HCT116 (cell line): Measurements from ENCODE around the gene SLC66A1. TPM values are rescaled to one million over a fixed set of nuclear protein-coding genes. Genes with fewer than 3 reads are reported as not detected.

ENCODE experiments used
- ATAC-seq: fragments of 200-7000 bp; cut with Tn5 transposase; 2 replicates; pipeline ENCODE4 v1.9.1; 2020; ENCODE audit warnings: mild to moderate bottlenecking, moderate library complexity
- BruUV-seq: library from RNA; stranded (reverse); fragments of 400-500 nt; replicated peaks from 2 replicates; lab custom pipeline; 2021; lab: Mats Ljungman, UMichigan
- CTCF ChIA-PET: fragments of 300-600 bp; sonication (Branson Sonifier 250); formaldehyde crosslinking; loops from one replicate; lab custom pipeline; 2021; ENCODE audit warnings: antibody characterized with exemption; lab: Charles Lee
- POLR2A ChIA-PET: fragments of 300-600, 350-600 bp; sonication (Branson Sonifier 250); formaldehyde crosslinking; loops from one replicate; lab custom pipeline; 2021; ENCODE audit warnings: antibody characterized with exemption; lab: Charles Lee
- RAD21 ChIA-PET, 2 experiments: fragments of 300-600 bp; sonication (Branson Sonifier 250); formaldehyde crosslinking; loops; one replicate each; lab custom pipeline; 2023; ENCODE audit warnings: low total read pairs in 2 of 2; ENCODE audit not compliant: uncharacterized antibody in 2 of 2, unreplicated experiment in 2 of 2, low non-redundant PET in 1 of 2; lab: Charles Lee
- DNase-seq: peaks from one replicate; pipeline ENCODE4 v3.0.0-alpha.2; 2010; ENCODE audit warnings: low read depth, low spot score
- H2AFZ ChIP-seq: fragments of 200-600 bp; shearing (Covaris generic), sonication (generic); 2 replicates; pipeline ENCODE4 v1.6.1; 2017; ENCODE audit warnings: low read depth, mixed run types, mixed read lengths, antibody characterized with exemption, low read length; ENCODE audit not compliant: poor library complexity, severe bottlenecking
- H3K27ac ChIP-seq: 2 replicates; pipeline ENCODE4 v1.5.1; 2012; ENCODE audit warnings: low read depth, low read length
- H3K27me3 ChIP-seq: fragments of 200-600 bp; sonication (generic); 2 replicates; pipeline ENCODE4 v1.6.1; 2016; ENCODE audit warnings: mixed run types, low read length, mixed read lengths; ENCODE audit not compliant: insufficient read depth
- H3K36me3 ChIP-seq, 2 experiments: fragments of 200-500 bp in 1 of 2; fragments of 200-600 bp in 1 of 2; sonication (Bioruptor generic) in 1 of 2; sonication (generic) in 1 of 2; 2 replicates each; pipeline versions ENCODE4 v1.5.1 to v1.6.1; 2014 to 2016; ENCODE audit warnings: low read length in 2 of 2, inconsistent platforms in 1 of 2, mixed read lengths in 1 of 2, mixed run types in 1 of 2; ENCODE audit not compliant: insufficient read depth in 2 of 2, control insufficient read depth in 1 of 2
- H3K4me1 ChIP-seq, 2 experiments: fragments of 200-600 bp in 1 of 2; sonication (generic) in 1 of 2; 2 replicates each; pipeline versions ENCODE4 v1.5.1 to v1.6.1; 2012 to 2017; ENCODE audit warnings: low read length in 2 of 2, inconsistent platforms in 1 of 2, mild to moderate bottlenecking in 1 of 2, mixed read lengths in 1 of 2, mixed run types in 1 of 2, moderate library complexity in 1 of 2; ENCODE audit not compliant: insufficient read depth in 2 of 2, control insufficient read depth in 1 of 2
- H3K4me2 ChIP-seq: fragments of 200-600 bp; sonication (generic); 2 replicates; pipeline ENCODE4 v1.6.1; 2017; ENCODE audit warnings: mixed run types, low read length, mixed read lengths
- H3K4me3 ChIP-seq, 2 experiments: fragments of 200-600 bp in 1 of 2; sonication (generic) in 1 of 2; replicated peaks in 1 of 2; 2 replicates each; pipeline ENCODE4 v1.5.1; 2011 to 2016; ENCODE audit warnings: low read length in 2 of 2, control low read depth in 1 of 2, low read depth in 1 of 2, mild to moderate bottlenecking in 1 of 2, mixed read lengths in 1 of 2, mixed run types in 1 of 2
- H3K79me2 ChIP-seq: fragments of 200-600 bp; sonication (generic); 2 replicates; pipeline ENCODE4 v1.6.1; 2017; ENCODE audit warnings: mild to moderate bottlenecking, mixed run types, low read length, moderate library complexity, mixed read lengths; ENCODE audit not compliant: insufficient read depth
- H3K9ac ChIP-seq: fragments of 200-600 bp; sonication (generic); 2 replicates; pipeline ENCODE4 v1.6.1; 2016; ENCODE audit warnings: low read length, mixed read lengths
- H3K9me2 ChIP-seq: fragments of 200-600 bp; sonication (generic), shearing (Covaris generic); 2 replicates; pipeline ENCODE4 v1.6.1; 2017; ENCODE audit warnings: mixed run types, mild to moderate bottlenecking, moderate library complexity; ENCODE audit not compliant: insufficient read depth
- H3K9me3 ChIP-seq, 2 experiments: fragments of 200-500 bp in 1 of 2; fragments of 200-600 bp in 1 of 2; sonication (Bioruptor generic) in 1 of 2; sonication (generic) in 1 of 2; 2 replicates each; pipeline ENCODE4 v1.6.1; 2014 to 2017; ENCODE audit warnings: low read length in 2 of 2, mixed read lengths in 2 of 2, inconsistent platforms in 1 of 2, low read depth in 1 of 2, mild to moderate bottlenecking in 1 of 2, mixed run types in 1 of 2, moderate library complexity in 1 of 2; ENCODE audit not compliant: control insufficient read depth in 1 of 2, insufficient read depth in 1 of 2
- H4K20me1 ChIP-seq: fragments of 200-600 bp; sonication (generic), shearing (Covaris generic); 2 replicates; pipeline ENCODE4 v1.6.1; 2017; ENCODE audit warnings: mixed run types, mild to moderate bottlenecking, moderate library complexity; ENCODE audit not compliant: insufficient read depth
- CBX3 ChIP-seq: IDR thresholded peaks from 2 replicates; pipeline ENCODE4 v1.6.1; 2012; ENCODE audit warnings: low read depth
- CEBPB ChIP-seq: IDR thresholded peaks from 2 replicates; pipeline ENCODE4 v1.6.1; 2012; ENCODE audit warnings: low read depth
- EGR1 ChIP-seq: IDR thresholded peaks from 2 replicates; pipeline ENCODE4 v1.6.1; 2012; ENCODE audit warnings: low read depth
- ELF1 ChIP-seq: IDR thresholded peaks from 2 replicates; pipeline ENCODE4 v1.6.1; 2012; ENCODE audit warnings: low read depth, borderline replicate concordance
- EZH2phosphoT487 ChIP-seq: fragments of 200-600 bp; IDR thresholded peaks from 2 replicates; pipeline ENCODE4 v1.6.1; 2018; ENCODE audit warnings: antibody characterized with exemption, borderline replicate concordance
- FOSL1 ChIP-seq: IDR thresholded peaks from 2 replicates; pipeline ENCODE4 v1.6.1; 2012; ENCODE audit warnings: low read depth
- POLR2A ChIP-seq: IDR thresholded peaks from 2 replicates; pipeline ENCODE4 v1.7.0; 2011; ENCODE audit warnings: borderline replicate concordance; ENCODE audit not compliant: insufficient read depth, insufficient read length; ENCODE audit errors: extremely low read depth
- POLR2AphosphoS5 ChIP-seq: IDR thresholded peaks from 2 replicates; pipeline ENCODE4 v1.6.1; 2011; ENCODE audit warnings: mild to moderate bottlenecking, low read depth, low read length, moderate library complexity
- RAD21 ChIP-seq: IDR thresholded peaks from 2 replicates; pipeline ENCODE4 v1.6.1; 2012; ENCODE audit warnings: low read depth, mild to moderate bottlenecking
- SP1 ChIP-seq: IDR thresholded peaks from 2 replicates; pipeline ENCODE4 v1.6.1; 2012; ENCODE audit warnings: low read depth
- SRF ChIP-seq: IDR thresholded peaks from 2 replicates; pipeline ENCODE4 v1.6.1; 2012; ENCODE audit warnings: low read depth
- TCF7L2 ChIP-seq: IDR thresholded peaks from 2 replicates; pipeline ENCODE4 v1.7.0; 2011; ENCODE audit warnings: borderline replicate concordance, inconsistent platforms; ENCODE audit not compliant: insufficient read depth, insufficient read length; ENCODE audit errors: extremely low read depth
- ZBTB33 ChIP-seq: IDR thresholded peaks from 2 replicates; pipeline ENCODE4 v1.6.1; 2011; ENCODE audit warnings: mild to moderate bottlenecking, low read length, moderate library complexity; ENCODE audit not compliant: insufficient replicate concordance; ENCODE audit errors: extremely low read depth
- ZFX ChIP-seq: fragments of 450-650 bp; IDR thresholded peaks from 2 replicates; pipeline ENCODE4 v1.6.1; 2017
- intact Hi-C: fragments of 100-400 bp; cut with micrococcal nuclease; formaldehyde crosslinking; loops from 2 replicates; pipeline ENCODE4 v1.10.0; 2022
- total RNA-seq: library from RNA; stranded (reverse); gene quantifications from one replicate; pipeline ENCODE4 v1.2.1, GENCODE V29; 2021; ENCODE audit not compliant: unreplicated experiment
- TF ChIP-seq, protein P1 (sequence below), 3 experiments: fragments of 200-600 bp in 1 of 3; sonication (generic) in 1 of 3; IDR thresholded peaks in 2 of 3; conservative IDR thresholded peaks in 1 of 3; 2 replicates each; pipeline ENCODE4 v1.5.1; 2012 to 2017; ENCODE audit warnings: low read depth in 2 of 3, low read length in 2 of 3, antibody characterized with exemption in 1 of 3, borderline replicate concordance in 1 of 3, control low read depth in 1 of 3, mild to moderate bottlenecking in 1 of 3, mixed read lengths in 1 of 3, mixed run types in 1 of 3, moderate library complexity in 1 of 3; ENCODE audit not compliant: insufficient read depth in 1 of 3
- TF ChIP-seq, protein P2 (sequence below): IDR thresholded peaks from 2 replicates; pipeline ENCODE4 v1.6.1; 2012
- TF ChIP-seq, protein P3 (sequence below): IDR thresholded peaks from 2 replicates; pipeline ENCODE4 v1.6.1; 2012

Gene SLC66A1
- total RNA-seq, 1 experiment from 2014 or later: 11.1 TPM

- POLR2A ChIA-PET: no interaction called here
- no TSS peak for BruUV-seq
- TF ChIP-seq ELF1 (no peak), CBX3 (no peak), ZFX (no peak), ZBTB33 (no peak), SP1 (no peak), CEBPB (no peak), TCF7L2 (no peak), POLR2AphosphoS5 (no peak), EZH2phosphoT487 (no peak), RAD21 (no peak), EGR1 (no peak), POLR2A (no peak), SRF (no peak), FOSL1 (no peak)
- TF ChIP-seq, protein P1, sequence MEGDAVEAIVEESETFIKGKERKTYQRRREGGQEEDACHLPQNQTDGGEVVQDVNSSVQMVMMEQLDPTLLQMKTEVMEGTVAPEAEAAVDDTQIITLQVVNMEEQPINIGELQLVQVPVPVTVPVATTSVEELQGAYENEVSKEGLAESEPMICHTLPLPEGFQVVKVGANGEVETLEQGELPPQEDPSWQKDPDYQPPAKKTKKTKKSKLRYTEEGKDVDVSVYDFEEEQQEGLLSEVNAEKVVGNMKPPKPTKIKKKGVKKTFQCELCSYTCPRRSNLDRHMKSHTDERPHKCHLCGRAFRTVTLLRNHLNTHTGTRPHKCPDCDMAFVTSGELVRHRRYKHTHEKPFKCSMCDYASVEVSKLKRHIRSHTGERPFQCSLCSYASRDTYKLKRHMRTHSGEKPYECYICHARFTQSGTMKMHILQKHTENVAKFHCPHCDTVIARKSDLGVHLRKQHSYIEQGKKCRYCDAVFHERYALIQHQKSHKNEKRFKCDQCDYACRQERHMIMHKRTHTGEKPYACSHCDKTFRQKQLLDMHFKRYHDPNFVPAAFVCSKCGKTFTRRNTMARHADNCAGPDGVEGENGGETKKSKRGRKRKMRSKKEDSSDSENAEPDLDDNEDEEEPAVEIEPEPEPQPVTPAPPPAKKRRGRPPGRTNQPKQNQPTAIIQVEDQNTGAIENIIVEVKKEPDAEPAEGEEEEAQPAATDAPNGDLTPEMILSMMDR (IDR thresholded peaks at IDR 0.05 in 2 of 3, conservative IDR thresholded peaks at IDR 0.05 in 1 of 3; ENCODE audit: borderline replicate concordance in 1 of 3, insufficient read depth in 1 of 3, low read depth in 2 of 3, low read length in 2 of 3): no peak
- TF ChIP-seq, protein P2, sequence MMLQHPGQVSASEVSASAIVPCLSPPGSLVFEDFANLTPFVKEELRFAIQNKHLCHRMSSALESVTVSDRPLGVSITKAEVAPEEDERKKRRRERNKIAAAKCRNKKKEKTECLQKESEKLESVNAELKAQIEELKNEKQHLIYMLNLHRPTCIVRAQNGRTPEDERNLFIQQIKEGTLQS: no peak
- TF ChIP-seq, protein P3, sequence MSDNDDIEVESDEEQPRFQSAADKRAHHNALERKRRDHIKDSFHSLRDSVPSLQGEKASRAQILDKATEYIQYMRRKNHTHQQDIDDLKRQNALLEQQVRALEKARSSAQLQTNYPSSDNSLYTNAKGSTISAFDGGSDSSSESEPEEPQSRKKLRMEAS: no peak
- Histone ChIP-seq H3K9me3 (no peaks in the 10 kb centered on the region), H2AFZ (no peak overlapping the region), H3K4me1 (peaks cover 5 to 19% of the 10 kb centered on the region in 2 experiments; a peak in 3 of 4 replicates), H3K36me3 (no peaks in the 10 kb centered on the region), H3K9me2 (no peaks in the 10 kb centered on the region), H3K27ac (no peak overlapping the region), H3K4me2 (no peak overlapping the region), H3K27me3 (no peaks in the 10 kb centered on the region), H3K9ac (no peak overlapping the region), H3K79me2 (no peaks in the 10 kb centered on the region), H3K4me3 (no peak overlapping the region), H4K20me1 (no peaks in the 10 kb centered on the region)
- DNase-seq (no peak), ATAC-seq (no peak)
- intact Hi-C loops: no loop called here
- CTCF ChIA-PET: no interaction called here
- RAD21 ChIA-PET: no interaction called here
Observed at GRCh38 chr1:19319196-19319595, 7.1 kb downstream of the SLC66A1 start.
